Stimulated activated CD8-positive, alpha-beta memory T cell treated with anti-CD3 and anti-CD28 coated beads, Interleukin-12 subunit alpha, Interleukin-12 subunit beta, amount 100 ng/mL, for 1 hour (primary cell): Measurements from ENCODE around the gene GRIN2D.

ENCODE experiments used
- DNase-seq: peaks from one replicate; pipeline ENCODE4 v3.0.0-alpha.2; 2020; ENCODE audit warnings: low read depth

The GRIN2D gene

GRCh38 chr19:48393559-48394330 lies at the start of gene GRIN2D:
GRIN2D (plus strand) TSS chr19:48393668; CDS start chr19:48398393, 4,725 bp downstream.
- DNase-seq: no peak

GRCh38 chr19:48344892-48345291 lies 48.6 kb upstream of the GRIN2D start:
- no peak for DNase-seq

GRCh38 chr19:48346191-48346590 lies 47.3 kb upstream of the GRIN2D start:
- no peak for DNase-seq

- DNase-seq: no peak
Observed at GRCh38 chr19:48348045-48348444, 45.4 kb upstream of the GRIN2D start.

DNA sequence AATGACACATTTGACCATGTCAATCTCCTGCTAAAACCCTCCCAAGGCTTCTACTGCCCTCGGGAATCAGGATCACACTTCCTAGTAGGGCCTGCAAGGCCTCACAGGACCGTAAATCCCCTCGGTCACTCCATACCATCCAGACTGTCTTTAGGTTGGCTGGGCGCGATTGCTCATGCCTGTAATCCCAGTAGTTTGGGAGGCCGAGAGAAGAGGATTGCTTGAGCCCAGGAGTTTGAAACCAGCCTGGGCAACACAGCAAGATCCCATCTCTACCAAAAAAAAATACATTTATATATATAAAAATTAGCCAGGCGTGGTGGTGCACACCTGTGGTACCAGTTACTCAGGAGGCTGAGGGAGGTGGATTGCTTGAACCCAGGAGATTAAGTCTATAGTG lies 44.7 kb upstream of the GRIN2D start:
- no peak for DNase-seq

- DNase-seq: no peak
Observed at GRCh38 chr19:48350856-48351255, 42.6 kb upstream of the GRIN2D start.

GRCh38 chr19:48351341-48351752 lies 42.1 kb upstream of the GRIN2D start:
- peak; percentile 66 for DNase-seq

DNA sequence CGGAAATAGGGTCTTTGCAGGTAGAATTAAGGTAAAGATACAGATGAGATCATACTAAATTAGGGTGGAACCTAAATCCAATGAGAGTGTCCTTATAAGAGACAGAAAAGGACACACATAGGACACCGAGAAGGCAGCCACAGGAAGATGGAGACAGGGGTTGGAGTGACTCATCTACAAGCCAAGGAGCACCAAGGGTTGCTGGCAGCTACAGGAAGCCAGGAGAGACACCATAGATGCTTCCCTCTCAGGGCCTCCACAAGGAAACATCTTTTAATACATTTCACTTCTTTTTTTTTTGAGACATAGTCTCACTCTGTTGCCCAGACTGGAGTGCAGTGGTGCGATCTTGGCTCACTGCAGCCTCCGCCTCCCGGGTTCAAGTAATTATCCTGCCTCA lies 39.8 kb upstream of the GRIN2D start:
- no peak for DNase-seq

DNA sequence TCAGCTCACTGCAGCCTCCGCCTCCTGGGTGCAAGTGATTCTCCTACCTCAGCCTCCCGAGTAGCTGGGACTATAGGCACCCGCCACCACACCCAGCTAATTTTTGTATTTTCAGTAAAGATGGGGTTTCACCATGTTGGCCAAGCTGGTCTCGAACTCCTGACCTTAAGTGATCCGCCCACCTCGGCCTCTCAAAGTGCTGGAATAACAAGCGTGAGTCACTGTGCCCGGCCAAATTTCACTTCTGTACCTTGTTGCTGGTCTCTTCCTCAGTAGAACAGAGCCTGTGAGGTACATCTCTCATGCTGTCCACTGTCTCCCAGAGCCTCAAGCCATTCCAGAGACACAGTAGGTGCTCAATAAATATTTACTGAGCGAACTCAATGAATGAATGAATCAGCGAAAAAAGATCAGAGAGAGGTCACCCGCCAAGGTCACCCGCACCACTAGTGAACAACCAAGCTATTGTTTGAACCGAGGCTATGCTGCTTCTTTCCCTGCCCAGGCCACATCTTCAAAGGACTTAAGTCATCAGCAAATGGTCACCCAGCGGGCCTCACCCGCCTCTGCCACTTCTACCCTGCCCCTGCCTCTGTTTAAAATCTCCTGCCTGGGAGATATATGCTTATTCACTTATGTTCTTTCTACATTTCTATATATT lies 39.0 kb upstream of the GRIN2D start:
- DNase-seq: no peak

DNA sequence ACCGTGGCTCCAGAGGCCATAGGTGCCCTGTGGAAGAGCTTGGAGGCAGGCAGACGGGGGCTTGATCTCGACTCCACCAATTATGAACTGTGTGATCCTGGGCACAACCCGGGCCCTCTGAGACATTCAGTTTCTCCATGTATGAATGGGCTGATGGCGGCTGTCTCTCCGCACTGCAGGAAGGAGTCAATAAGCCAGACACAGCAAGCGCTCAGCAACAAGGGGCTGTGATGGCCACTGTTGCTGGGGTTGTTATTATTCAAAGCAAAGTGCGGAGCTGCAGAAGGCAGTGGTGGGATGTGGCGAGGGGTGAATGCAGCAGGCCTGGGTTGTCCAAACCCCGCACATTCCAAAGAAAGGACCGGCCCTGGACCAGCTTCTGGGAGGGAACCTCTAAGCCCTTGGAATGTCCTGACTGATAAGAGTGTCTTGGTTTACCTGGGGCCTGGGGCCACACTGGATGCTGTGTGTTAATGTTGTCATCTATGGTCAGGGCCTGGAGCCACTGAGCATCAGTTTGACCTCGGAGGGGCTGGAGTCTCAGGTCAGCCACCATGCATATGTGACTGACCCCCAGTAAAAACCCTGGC lies 38.0 kb upstream of the GRIN2D start:
- DNase-seq: no peak

- no peak for DNase-seq
Observed at GRCh38 chr19:48359123-48359522, 34.3 kb upstream of the GRIN2D start.

DNA sequence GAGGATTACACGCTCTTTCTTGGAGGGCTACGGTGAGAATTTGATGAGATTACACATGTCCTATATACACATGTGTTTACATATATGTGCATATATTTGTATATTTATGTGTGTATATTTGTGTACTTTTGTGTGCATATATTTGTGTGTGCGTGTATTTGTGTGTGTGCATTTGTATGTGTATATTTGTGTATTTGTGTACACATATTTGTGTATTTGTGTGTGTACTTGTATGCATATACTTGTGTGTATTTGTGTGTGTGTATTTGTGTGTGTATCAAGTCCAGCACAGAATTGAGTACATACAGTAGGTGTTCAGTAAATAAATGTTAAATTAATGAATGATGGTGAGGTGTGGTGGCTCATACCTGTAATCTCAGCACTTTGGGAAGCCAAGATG lies 31.6 kb upstream of the GRIN2D start:
- no peak for DNase-seq

- DNase-seq: peak; percentile 78
Observed at GRCh38 chr19:48362716-48363499, 30.6 kb upstream of the GRIN2D start.

- no peak for DNase-seq
Observed at GRCh38 chr19:48363500-48363809, 30.0 kb upstream of the GRIN2D start.

GRCh38 chr19:48363810-48364597 lies 29.5 kb upstream of the GRIN2D start, which contains the start of the genes SYNGR4 and TMEM143:
SYNGR4 (plus strand) TSS chr19:48364367; CDS start chr19:48365843, 1,476 bp downstream.
TMEM143 (minus strand) TSS chr19:48363940; CDS start chr19:48363920, 20 bp downstream.
- peak; percentile 94 for DNase-seq

DNA sequence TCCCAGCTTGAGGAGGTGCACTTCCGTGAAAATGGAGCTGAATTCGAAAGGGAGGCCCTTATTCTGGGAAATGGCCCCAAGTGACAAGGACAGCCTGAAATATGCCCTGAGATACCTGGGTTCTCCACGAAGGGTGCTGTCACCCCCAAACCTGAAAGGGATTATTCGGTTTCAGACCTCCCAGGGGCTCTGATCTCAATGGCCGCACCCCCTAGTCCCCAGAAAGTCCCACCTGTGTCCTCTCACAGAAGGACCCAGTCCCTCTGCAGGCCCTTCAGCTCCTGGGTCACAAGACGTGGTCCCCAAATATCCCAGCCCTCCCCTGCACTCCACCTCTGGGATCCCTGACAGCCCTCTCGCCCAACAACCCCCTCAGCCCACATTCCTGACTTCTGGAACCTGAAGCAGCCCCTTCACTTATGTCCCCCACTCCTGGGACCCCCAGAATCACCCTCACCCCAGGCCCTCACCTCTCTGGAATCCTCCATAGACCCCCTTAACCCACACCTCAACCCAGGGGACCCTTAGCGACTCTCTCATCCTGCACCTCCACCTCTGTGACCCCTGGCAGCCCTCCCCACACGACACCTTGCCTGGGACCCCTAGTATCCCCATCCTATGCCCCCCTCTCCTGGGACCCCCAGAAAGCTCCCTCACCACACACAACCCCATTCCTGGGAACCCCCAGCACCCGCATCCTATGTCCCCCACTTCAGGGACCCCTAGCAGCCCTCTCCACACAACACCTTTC lies 28.7 kb upstream of the GRIN2D start:
- no peak for DNase-seq

DNA sequence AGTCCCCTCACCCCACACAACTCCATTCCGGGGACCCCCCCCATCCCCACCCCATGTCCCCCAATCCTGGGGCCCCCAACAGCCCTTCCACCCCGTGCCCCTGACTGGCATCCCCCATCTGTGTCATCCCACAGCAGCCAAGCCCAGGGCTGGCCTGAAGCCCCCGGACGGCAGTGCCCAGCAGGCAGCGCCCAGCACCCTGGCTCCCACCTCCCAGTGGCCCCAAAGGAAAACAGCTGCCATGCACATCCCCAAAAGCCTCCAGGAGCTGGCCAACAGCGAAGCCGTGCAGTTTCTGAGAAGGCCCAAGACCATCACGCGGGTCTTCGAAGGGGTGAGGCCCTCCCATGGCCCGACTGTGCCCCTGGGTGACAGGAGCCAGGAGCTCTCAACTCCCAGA lies 27.9 kb upstream of the GRIN2D start:
- no peak for DNase-seq

DNA sequence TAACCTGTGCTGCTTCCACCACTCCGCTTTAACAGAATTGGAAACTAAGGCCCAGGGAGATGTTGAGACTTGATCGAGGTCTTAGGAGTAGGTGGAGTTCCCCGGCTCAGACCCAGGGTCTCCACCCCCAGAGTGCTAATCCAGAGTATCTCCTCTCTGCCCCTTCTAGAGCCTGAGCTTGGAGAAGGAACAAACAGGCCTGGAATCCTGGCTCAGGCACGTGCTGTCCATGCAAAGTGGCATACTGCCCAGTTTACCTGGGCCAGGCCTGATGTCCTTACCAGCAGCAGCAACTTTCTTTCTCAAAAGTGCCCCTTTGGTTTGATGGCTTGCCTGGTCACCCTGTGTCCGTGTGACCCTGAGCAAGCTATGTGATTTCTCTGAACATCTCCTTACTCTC lies 25.6 kb upstream of the GRIN2D start:
- DNase-seq: no peak

- no peak for DNase-seq
Observed at GRCh38 chr19:48368936-48369335, 24.5 kb upstream of the GRIN2D start.

GRCh38 chr19:48370955-48371354 lies 22.5 kb upstream of the GRIN2D start:
- no peak for DNase-seq

GRCh38 chr19:48371367-48371766 lies 22.1 kb upstream of the GRIN2D start:
- no peak for DNase-seq
